MM.1S (cell line): ENCODE measurements around the gene ACTC1.

Experiments
- EZH2 ChIP-seq: fragments of 300-600 bp; sonication (generic); optimal IDR thresholded peaks from 2 replicates; pipeline ENCODE3; 2017; ENCODE audit warnings: low read depth, mild to moderate bottlenecking, antibody characterized with exemption, low read length, mixed read lengths
- EZH2phosphoT487 ChIP-seq: fragments of 300-600 bp; sonication (generic); IDR thresholded peaks from 2 replicates; pipeline ENCODE4 v1.6.1; 2018; ENCODE audit warnings: antibody characterized with exemption, low read length
- TF ChIP-seq, protein P1 (sequence below): fragments of 300-600 bp; sonication (generic); IDR thresholded peaks from 2 replicates; pipeline ENCODE4 v1.5.1; 2016; ENCODE audit warnings: antibody characterized with exemption, low read length, mixed read lengths

DNA sequence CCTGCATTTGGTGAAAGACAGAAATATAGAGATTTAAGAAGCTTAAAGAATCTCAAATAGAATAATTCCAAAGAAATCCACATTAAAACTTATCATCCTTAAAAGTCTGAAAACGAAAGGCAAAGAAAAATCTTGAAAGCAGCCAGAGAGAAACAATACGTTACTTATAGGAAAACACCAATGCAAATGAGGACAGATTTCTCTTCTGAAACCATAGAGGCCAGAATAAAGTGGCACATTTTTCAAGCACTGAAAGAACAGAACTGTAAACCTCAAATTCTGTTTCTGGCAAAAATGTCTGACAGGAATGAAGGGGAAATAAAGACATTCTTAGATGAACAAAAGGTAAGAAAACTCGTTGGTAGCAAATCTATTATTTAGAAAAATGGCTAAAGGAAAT, 13.8 kb upstream of the ACTC1 start:
- TF ChIP-seq, protein P1, sequence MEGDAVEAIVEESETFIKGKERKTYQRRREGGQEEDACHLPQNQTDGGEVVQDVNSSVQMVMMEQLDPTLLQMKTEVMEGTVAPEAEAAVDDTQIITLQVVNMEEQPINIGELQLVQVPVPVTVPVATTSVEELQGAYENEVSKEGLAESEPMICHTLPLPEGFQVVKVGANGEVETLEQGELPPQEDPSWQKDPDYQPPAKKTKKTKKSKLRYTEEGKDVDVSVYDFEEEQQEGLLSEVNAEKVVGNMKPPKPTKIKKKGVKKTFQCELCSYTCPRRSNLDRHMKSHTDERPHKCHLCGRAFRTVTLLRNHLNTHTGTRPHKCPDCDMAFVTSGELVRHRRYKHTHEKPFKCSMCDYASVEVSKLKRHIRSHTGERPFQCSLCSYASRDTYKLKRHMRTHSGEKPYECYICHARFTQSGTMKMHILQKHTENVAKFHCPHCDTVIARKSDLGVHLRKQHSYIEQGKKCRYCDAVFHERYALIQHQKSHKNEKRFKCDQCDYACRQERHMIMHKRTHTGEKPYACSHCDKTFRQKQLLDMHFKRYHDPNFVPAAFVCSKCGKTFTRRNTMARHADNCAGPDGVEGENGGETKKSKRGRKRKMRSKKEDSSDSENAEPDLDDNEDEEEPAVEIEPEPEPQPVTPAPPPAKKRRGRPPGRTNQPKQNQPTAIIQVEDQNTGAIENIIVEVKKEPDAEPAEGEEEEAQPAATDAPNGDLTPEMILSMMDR, result no peak
- TF ChIP-seq EZH2 (no peak), EZH2phosphoT487 (no peak)
